HG02588 (cell line): ENCODE data around the gene B3GNT8.
"Not testable (repeated sequence)": the region's sequence is repeated elsewhere in the genome, so short reads cannot be mapped to it uniquely, and the experiment has no call there.

Experiments
- ATAC-seq: cut with Tn5 transposase; IDR thresholded peaks from one replicate; pipeline ENCODE4 v1.9.1; 2021; ENCODE audit warnings: mild to moderate bottlenecking, moderate library complexity; ENCODE audit not compliant: unreplicated experiment

B3GNT8 gene

DNA sequence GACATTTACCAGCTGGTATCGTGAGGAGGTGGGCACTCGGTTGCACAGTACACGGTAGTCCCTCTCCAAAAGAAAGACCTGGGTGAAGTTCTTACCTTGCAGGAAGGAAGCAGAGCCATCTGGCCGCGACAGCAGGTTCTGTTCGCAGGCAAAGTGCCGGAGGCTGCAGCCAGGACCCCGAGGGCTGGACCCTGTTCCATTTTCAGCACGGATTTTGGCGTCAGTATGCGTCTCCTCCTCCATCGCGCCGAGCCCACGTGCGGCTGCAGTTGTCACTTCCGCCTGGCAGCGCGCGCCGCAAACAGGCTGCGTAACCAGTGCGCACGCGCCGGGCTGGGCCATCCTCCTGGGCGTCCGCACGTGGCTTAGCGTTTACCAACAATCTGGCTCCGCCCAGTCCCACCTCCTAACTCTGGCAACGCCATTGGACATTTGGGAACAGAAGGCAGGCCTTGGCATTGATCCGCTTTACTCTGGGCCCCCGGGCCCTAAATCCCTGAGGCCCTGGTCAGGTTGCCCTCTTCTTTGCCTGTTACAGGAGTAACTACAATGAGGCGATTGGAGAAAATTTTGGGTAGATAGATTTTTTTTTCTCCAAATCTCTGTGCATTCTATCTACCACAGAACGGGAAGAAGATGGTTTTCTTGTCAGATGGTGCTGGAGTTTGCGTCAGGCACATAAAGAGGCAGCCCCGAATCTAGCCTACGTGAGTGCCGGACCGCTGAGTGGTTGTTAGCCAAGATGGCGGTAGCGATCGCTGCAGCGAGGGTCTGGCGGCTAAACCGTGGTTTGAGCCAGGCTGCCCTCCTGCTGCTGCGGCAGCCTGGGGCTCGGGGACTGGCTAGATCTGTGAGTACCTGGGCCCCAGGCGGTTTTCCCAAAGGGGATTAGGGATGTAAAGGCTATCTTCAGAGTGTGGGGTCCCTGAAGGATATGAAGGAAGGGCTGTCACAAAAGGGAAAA, 29.8 kb downstream of the B3GNT8 start, which contains the start of the genes BCKDHA and EXOSC5:
Gene BCKDHA, plus strand, starts transcription at position 733 of the 964 bp plus-strand sequence. Its CDS starts 10 bp downstream, at position 743.
Gene EXOSC5, minus strand, starts transcription at position 274 of the 964 bp plus-strand sequence. Its CDS starts 31 bp downstream, at position 243.
- peak; percentile 91 for ATAC-seq

DNA sequence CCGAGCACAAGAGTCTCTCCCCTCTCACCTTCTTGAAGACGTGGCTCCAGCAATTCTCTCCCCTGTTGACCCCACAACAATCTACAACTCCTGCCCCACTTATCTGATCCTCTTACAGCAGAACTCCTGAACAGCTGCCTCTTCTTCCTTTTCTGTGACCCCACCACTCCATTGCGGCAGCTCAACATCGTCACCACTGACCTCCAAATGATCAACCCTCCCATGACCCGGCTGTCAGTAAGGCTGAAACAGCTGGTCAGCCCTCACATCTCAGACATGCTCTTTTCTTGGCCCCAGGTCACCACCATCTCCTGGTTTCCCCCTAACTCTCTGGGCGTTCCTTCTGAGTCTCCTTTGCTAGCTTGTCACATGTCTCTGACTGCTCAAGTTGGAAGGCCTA, 31.8 kb downstream of the B3GNT8 start:
- no peak for ATAC-seq

- ATAC-seq = no peak
These were observed 34.4 kb downstream of the B3GNT8 start for GRCh38 chr19:41392775-41393174.

DNA sequence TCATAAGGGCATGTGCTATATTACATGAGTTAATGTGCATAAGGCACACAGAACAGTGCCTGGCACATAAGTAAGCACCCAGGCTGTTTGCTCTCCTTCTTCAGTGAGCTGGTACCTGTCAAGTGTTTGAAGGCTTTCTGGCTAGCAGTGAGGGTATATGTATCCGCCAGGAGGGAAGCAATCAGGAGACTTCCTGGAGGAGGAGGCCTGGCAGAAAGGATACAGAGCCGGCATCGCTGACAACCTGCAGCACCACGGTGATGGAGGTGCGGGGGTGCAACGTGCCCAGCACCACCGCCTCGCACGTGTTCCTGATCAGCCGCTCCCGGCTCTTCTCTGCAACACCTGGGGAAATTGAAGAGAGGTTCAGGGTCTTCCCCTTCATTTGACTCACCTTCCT, 35.6 kb downstream of the B3GNT8 start:
- no peak for ATAC-seq

DNA sequence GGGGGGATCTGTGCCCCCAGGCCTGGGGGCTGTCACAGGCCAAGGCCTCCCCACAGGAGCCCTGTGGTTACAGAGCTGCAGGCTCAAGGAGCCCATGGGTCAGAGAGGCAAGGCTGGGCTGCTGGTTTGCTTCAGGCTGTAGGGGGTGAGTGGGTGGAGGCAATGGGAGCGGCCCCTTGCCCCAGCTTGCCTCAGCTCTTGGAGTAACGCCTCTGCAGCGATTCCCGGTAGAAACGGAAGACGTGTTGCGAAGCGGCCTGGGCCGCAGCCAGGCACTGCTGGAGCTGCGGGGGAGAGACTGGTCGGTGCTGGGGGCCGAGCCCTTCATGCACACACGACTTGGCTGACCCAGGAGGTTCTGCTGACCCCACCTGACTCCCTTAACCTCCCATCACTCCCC, 40.7 kb downstream of the B3GNT8 start:
- no peak for ATAC-seq

DNA sequence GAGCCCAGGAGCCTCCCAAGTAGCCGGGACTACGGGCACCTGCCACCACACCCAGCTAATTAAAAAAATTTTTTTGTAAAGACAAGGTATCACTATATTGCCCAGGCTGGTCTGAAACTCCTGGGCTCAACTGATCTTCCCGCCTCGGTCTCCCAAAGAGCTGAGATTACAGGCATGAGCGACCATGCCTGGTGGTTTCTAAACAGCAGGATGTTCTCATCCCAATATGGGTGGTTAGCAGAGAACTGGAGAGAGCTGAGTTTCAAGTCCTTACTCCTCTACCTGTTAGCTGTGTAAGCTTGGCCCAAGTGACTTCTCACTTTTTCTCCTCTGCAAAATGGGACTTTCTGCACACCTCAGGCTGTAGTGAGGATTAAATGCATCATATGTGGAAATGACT, 42.8 kb downstream of the B3GNT8 start:
- no peak for ATAC-seq

DNA sequence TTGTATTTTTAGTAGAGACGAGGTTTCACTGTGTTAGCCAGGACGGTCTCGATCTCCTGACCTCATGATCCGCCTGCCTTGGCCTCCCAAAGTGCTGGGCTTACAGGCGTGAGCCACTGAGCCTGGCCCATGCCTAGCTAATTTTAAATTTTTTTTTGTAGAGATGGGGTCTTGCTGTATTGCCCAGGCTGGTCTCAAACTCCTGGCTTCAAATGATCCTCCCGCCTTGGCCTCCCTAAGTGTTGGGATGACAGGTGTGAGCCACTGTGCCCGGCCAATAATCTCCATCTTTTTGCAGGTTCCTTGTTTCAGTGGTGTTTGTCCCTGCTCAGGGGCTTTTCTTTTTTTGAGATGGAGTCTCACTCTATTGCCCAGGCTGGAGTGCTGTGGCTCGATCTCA, 45.6 kb downstream of the B3GNT8 start:
- not testable (repeated sequence) for ATAC-seq

DNA sequence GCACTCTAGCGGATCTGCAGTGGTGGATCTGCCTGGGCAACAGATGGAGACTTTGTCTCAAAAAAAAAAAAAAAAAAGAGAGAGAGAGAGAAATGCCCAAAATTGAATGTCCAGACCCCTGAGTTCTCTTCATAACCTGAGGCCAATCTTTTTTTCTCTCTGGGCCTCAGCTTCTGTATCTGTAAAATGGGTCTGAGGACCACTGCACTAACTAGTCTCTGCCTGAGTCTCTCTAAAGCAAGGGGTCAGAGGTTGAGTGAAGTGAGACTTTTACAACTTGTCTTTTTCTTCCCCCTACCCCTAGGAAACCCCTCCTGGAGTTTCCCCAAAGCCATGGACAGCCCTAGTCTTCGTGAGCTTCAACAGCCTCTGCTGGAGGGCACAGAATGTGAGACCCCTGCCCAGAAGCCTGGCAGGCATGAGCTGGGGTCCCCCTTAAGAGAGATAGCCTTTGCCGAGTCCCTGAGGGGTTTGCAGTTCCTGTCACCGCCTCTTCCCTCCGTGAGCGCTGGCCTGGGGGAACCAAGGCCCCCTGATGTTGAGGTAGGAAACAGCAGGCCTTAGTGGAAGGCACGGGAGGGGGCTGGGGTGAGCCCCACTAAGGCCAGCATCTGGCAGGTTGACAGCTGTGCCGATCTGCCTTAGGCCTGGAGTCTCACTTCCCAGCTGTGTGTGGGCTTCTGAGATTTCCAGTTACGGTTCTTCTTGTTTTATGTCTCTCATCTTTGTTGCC, 49.0 kb downstream of the B3GNT8 start:
- peak; percentile 51 for ATAC-seq

GRCh38 chr19:41376998-41377365, 50.2 kb downstream of the B3GNT8 start:
- no peak for ATAC-seq

DNA sequence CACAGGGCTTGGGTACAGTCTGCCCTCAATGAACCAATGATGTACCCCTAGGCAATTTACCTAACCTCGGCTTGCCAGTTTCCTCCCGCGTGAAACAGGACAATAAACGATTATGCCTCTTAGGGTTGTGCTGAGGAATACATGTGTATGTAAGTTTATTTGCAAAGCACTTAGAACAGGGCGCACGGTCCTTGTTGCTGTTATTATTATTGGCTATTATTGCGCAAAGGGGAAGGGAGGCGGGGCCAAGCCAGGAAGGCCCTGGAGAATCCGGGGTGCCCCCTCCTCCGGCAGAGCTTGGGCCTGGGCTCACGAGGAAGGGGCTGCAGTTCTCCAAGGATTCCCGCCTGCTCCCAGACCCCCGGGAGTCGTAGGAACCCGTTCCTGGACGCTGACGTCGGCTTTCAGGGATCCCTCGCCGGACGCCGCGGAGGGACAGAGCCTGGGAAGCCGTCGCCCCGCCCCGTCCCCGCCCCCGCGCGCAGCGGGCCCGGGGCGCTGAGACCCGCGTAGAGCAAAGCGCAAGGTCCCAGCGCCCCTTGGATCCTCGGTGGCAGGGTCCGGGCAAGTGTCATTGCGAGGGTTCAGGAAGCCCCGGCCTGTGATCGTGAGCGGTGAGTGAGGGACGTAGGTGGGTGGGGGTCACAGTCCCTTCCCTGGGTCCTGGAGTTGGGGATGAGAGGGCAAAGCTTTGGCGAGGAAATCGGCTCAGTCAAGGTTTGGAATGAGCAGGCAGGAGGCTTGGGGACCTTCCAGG, 50.8 kb downstream of the B3GNT8 start, which contains the start of gene TMEM91:
Gene TMEM91, plus strand, starts transcription at position 293 of the 757 bp plus-strand sequence. CDS start 1,777 bp downstream, outside the sequence.
- ATAC-seq = no peak
